Measurements from ENCODE around the gene EPHB6.

Gene EPHB6
- long read RNA-seq, donor 1, partial matches to known transcripts = 0 of 2 reads
- long read RNA-seq, donor 1, other reads (novel, unspliced or antisense) = 0 of 2 reads
- long read RNA-seq, donor 2 = 0 reads
- long read RNA-seq, donor 3, partial matches to known transcripts = 0 of 2 reads
- long read RNA-seq, donor 3, other reads (novel, unspliced or antisense) = 0 of 2 reads
- long read RNA-seq, donor 4 = 0 reads
- long read RNA-seq, donor 5 = 0 reads
- long read RNA-seq, donor 6, partial matches to known transcripts = 0 of 1 reads
- long read RNA-seq, donor 6, other reads (novel, unspliced or antisense) = 0 of 1 reads
- long read RNA-seq, donor 7, partial matches to known transcripts = 5 of 6 reads
- long read RNA-seq, donor 7, other reads (novel, unspliced or antisense) = 0 of 6 reads
- long read RNA-seq, donor 8 = 0 reads

GRCh38 chr7:142854372-142855113 is at the start of gene EPHB6:
Gene EPHB6, plus strand, starts transcription at chr7:142855076. Its CDS starts 8,152 bp downstream, at chr7:142863228.
- DNase-seq = peak; percentile 93

GRCh38 chr7:142805350-142806021 is 49.4 kb upstream of the EPHB6 start:
- no peak for DNase-seq

- DNase-seq = no peak
Observed at GRCh38 chr7:142806022-142806356, 48.9 kb upstream of the EPHB6 start.

GRCh38 chr7:142806957-142807356 is 47.9 kb upstream of the EPHB6 start:
- DNase-seq = no peak

- no peak for DNase-seq
Observed at GRCh38 chr7:142807855-142808460, 46.9 kb upstream of the EPHB6 start.

GRCh38 chr7:142808461-142808801 is 46.4 kb upstream of the EPHB6 start:
- DNase-seq = no peak

- no peak for DNase-seq
Observed at GRCh38 chr7:142808802-142809583, 45.9 kb upstream of the EPHB6 start.

GRCh38 chr7:142809671-142810070 is 45.2 kb upstream of the EPHB6 start:
- no peak for DNase-seq

GRCh38 chr7:142811154-142811737 is 43.6 kb upstream of the EPHB6 start:
- no peak for DNase-seq

- DNase-seq = no peak
Observed at GRCh38 chr7:142812437-142813215, 42.2 kb upstream of the EPHB6 start.

GRCh38 chr7:142813226-142813625 is 41.6 kb upstream of the EPHB6 start:
- no peak for DNase-seq

GRCh38 chr7:142813699-142814098 is 41.2 kb upstream of the EPHB6 start:
- no peak for DNase-seq

GRCh38 chr7:142814451-142814850 is 40.4 kb upstream of the EPHB6 start:
- no peak for DNase-seq

- DNase-seq = no peak
Observed at GRCh38 chr7:142815134-142815533, 39.7 kb upstream of the EPHB6 start.

GRCh38 chr7:142817506-142817905 is 37.4 kb upstream of the EPHB6 start:
- no peak for DNase-seq

- DNase-seq = no peak
Observed at GRCh38 chr7:142819530-142819929, 35.3 kb upstream of the EPHB6 start.

- DNase-seq = no peak
Observed at GRCh38 chr7:142822714-142823113, 32.2 kb upstream of the EPHB6 start.

GRCh38 chr7:142827951-142828500 is 26.9 kb upstream of the EPHB6 start:
- no peak for DNase-seq

- DNase-seq = no peak
Observed at GRCh38 chr7:142832417-142832816, 22.5 kb upstream of the EPHB6 start.
